ENCODE results near the gene DDB1.

DDB1 gene

DNA sequence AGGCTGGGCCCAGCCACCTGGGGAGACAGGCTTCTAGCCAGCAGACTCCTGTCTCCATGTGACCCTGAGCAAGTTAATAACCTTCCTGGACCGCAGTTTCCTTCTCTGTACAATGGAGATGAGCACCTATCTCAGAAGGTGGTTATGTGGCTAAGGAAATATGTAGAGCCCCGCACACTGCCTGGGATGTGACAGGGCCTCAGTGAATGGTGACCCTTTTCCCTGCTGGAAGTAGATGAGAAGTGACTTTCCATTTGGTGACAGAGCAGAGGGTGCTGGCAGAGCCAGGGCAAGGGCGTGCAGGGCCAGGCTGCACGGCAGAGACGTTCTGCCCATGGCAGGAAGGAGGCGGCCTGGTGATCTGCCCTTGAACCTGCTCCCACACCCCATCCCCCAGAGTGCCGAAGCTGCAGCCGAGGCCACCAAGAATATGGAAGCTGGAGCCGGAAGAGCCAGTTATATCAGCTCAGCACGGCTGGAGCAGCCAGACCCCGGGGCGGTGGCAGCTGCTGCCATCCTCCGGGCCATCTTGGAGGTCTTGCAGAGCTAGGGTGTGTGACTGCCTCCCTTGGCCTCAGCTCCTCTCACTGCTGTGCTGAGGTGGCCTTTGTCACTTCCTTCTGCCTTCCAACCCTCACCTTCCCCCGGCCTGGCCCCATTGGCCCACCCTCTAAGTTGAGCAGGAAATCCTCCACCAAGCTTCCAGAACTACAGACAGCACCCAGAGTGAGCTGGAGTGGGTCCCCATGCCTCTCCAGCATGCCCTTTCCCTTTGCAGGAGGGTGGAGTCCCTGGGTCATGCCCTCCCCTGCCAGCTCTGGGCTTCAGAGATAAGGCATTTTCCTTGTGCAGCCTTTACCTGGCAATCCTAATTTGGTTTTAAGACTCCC lies 13.3 kb upstream of the DDB1 start:
- no peaks in the 10 kb centered on the region for H3K9me3 ChIP-seq (ENCODE audit: control insufficient read depth in 1 of 2, low read length in 2 of 2)
- H3K4me3 ChIP-seq (ENCODE audit: low read depth in 1 of 2, low read length in 2 of 2): peak overlapping the region in 1 of 2 donors; percentile 32
- H3K36me3 ChIP-seq (ENCODE audit: control insufficient read depth in 1 of 2, insufficient read depth in 2 of 2, low read length in 2 of 2): peaks cover 41 to 95% of the 10 kb centered on the region in 2 donors
- H3K4me1 ChIP-seq (ENCODE audit: control insufficient read depth in 1 of 2, insufficient read depth in 2 of 2, low read length in 2 of 2): peaks cover 22 to 24% of the 10 kb centered on the region in 2 donors
- no peak overlapping the region for H3K27ac ChIP-seq (ENCODE audit: low read depth, low read length)
- H3K27me3 ChIP-seq (ENCODE audit: control insufficient read depth in 1 of 2, insufficient read depth in 2 of 2, low read length in 2 of 2): no peaks in the 10 kb centered on the region
- H3K9ac ChIP-seq (ENCODE audit: low read depth in 1 of 2, low read length in 2 of 2): no peak overlapping the region

GRCh38 chr11:61345170-61345610 lies 12.3 kb upstream of the DDB1 start:
- H3K27me3 ChIP-seq (ENCODE audit: control insufficient read depth in 1 of 2, insufficient read depth in 2 of 2, low read length in 2 of 2): no peaks in the 10 kb centered on the region
- H3K36me3 ChIP-seq (ENCODE audit: control insufficient read depth in 1 of 2, insufficient read depth in 2 of 2, low read length in 2 of 2): peaks cover 39 to 93% of the 10 kb centered on the region in 2 donors
- H3K9ac ChIP-seq (ENCODE audit: low read depth in 1 of 2, low read length in 2 of 2): no peak overlapping the region
- H3K4me1 ChIP-seq (ENCODE audit: control insufficient read depth in 1 of 2, insufficient read depth in 2 of 2, low read length in 2 of 2): peaks cover 22 to 24% of the 10 kb centered on the region in 2 donors
- no peaks in the 10 kb centered on the region for H3K9me3 ChIP-seq (ENCODE audit: control insufficient read depth in 1 of 2, low read length in 2 of 2)
- no peak overlapping the region for H3K4me3 ChIP-seq (ENCODE audit: low read depth in 1 of 2, low read length in 2 of 2)
- H3K27ac ChIP-seq (ENCODE audit: low read depth, low read length): peak overlapping the region; percentile 13

DNA sequence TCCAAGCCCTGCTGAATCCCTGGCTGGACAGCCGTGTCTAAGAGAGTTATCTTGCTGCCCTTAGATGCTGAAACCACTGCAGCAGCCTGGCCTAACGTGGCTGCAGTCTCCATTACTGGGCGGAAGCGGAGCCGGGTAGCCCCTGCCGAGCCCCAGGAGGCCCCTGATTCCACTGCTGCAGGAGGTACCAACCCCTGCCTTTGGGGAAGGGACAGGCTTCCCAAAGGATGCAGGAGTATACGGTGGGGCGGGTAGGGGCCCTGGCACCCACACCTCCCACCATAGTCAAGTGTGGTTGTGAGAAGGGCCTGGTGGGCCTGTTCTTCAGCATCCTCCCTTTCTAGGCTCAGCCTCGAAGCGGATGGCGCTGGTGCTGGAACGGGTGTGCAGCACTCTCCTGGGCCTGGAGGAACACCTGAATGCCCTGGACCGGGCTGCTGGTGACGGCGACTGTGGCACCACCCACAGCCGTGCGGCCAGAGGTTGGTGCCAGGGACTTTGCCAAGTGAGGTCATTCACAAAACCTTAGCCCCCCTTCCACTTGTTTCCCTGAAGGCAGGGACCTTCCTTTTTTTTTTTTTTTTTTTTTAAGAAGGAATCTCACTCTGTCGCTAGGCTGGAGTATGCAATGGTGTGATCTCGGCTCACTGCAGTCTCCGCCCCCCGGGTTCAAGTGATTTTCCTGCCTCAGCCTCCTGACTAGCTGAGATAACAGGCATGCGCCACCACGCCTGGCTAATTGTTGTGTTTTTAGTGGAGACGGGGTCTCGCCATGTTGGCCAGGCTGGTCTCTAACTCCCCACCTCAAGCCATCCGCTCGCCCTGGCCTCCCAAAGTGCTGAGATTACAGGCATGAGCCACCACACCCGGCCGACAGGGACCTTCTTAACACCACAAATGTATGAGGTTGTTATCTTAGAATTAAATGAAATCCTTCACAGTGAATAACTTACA lies 11.2 kb upstream of the DDB1 start:
- Histone ChIP-seq H3K9me3 (ENCODE audit: control insufficient read depth in 1 of 2, low read length in 2 of 2) (no peaks in the 10 kb centered on the region), H3K9ac (ENCODE audit: low read depth in 1 of 2, low read length in 2 of 2) (no peak overlapping the region), H3K27ac (ENCODE audit: low read depth, low read length) (no peak overlapping the region), H3K27me3 (ENCODE audit: control insufficient read depth in 1 of 2, insufficient read depth in 2 of 2, low read length in 2 of 2) (no peaks in the 10 kb centered on the region), H3K4me1 (ENCODE audit: control insufficient read depth in 1 of 2, insufficient read depth in 2 of 2, low read length in 2 of 2) (peaks cover 22 to 24% of the 10 kb centered on the region in 2 donors), H3K36me3 (ENCODE audit: control insufficient read depth in 1 of 2, insufficient read depth in 2 of 2, low read length in 2 of 2) (peaks cover 31 to 88% of the 10 kb centered on the region in 2 donors), H3K4me3 (ENCODE audit: low read depth in 1 of 2, low read length in 2 of 2) (no peak overlapping the region)

GRCh38 chr11:61342207-61342803 lies 9.4 kb upstream of the DDB1 start:
- Histone ChIP-seq H3K27ac (ENCODE audit: low read depth, low read length) (no peak overlapping the region), H3K4me3 (ENCODE audit: low read depth in 1 of 2, low read length in 2 of 2) (no peak overlapping the region), H3K27me3 (ENCODE audit: control insufficient read depth in 1 of 2, insufficient read depth in 2 of 2, low read length in 2 of 2) (no peaks in the 10 kb centered on the region), H3K36me3 (ENCODE audit: control insufficient read depth in 1 of 2, insufficient read depth in 2 of 2, low read length in 2 of 2) (peaks cover 43 to 87% of the 10 kb centered on the region in 2 donors), H3K9me3 (ENCODE audit: control insufficient read depth in 1 of 2, low read length in 2 of 2) (no peaks in the 10 kb centered on the region), H3K9ac (ENCODE audit: low read depth in 1 of 2, low read length in 2 of 2) (no peak overlapping the region), H3K4me1 (ENCODE audit: control insufficient read depth in 1 of 2, insufficient read depth in 2 of 2, low read length in 2 of 2) (peaks cover 22 to 24% of the 10 kb centered on the region in 2 donors)

DNA sequence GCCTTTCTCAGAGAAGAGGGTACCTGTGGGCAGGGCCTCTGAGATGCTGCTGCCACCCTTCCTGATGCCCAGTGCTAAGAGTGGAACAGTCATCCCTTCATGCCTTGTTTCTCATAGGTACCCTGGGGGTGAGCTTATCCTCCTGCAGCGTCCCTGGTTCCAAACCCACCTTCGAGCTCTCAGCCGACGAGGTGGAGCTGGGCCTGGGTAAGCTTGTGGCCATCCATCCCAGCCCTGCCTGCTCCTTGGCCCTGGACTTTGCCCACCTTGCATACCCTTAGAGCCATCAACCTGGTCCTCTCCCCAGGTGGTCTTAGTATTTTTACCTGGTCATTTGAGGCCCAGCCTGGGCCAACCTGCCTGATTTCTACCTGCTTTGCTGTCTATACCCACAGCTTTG lies 8.8 kb upstream of the DDB1 start:
- H3K27ac ChIP-seq (ENCODE audit: low read depth, low read length): no peak overlapping the region
- H3K27me3 ChIP-seq (ENCODE audit: control insufficient read depth in 1 of 2, insufficient read depth in 2 of 2, low read length in 2 of 2): no peaks in the 10 kb centered on the region
- no peaks in the 10 kb centered on the region for H3K9me3 ChIP-seq (ENCODE audit: control insufficient read depth in 1 of 2, low read length in 2 of 2)
- H3K4me1 ChIP-seq (ENCODE audit: control insufficient read depth in 1 of 2, insufficient read depth in 2 of 2, low read length in 2 of 2): peaks cover 23 to 26% of the 10 kb centered on the region in 2 donors
- no peak overlapping the region for H3K4me3 ChIP-seq (ENCODE audit: low read depth in 1 of 2, low read length in 2 of 2)
- no peak overlapping the region for H3K9ac ChIP-seq (ENCODE audit: low read depth in 1 of 2, low read length in 2 of 2)
- H3K36me3 ChIP-seq (ENCODE audit: control insufficient read depth in 1 of 2, insufficient read depth in 2 of 2, low read length in 2 of 2): peaks cover 43 to 87% of the 10 kb centered on the region in 2 donors

GRCh38 chr11:61340979-61341378 lies 8.1 kb upstream of the DDB1 start:
- H3K36me3 ChIP-seq (ENCODE audit: control insufficient read depth in 1 of 2, insufficient read depth in 2 of 2, low read length in 2 of 2): peaks cover 40 to 85% of the 10 kb centered on the region in 2 donors

DNA sequence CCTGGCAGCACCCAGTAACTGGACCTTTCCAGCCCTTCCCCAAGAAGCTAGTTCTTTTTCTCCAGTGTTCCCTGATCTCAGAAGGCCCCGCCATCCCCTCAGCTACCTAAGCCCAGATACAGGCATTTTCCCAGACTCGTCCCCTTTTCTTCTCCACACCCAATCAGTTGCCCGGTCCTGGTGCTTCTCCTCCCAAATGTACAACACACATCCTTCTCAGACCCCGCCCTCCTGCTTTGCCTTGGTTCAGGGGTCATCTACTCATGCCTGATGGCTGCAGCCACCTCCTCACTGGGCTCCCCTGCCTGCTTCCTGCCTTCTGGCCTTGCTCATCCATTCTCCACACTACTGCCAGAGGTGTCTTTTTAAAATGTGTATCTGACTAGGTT lies 6.6 kb upstream of the DDB1 start:
- Histone ChIP-seq H3K4me3 (ENCODE audit: low read depth in 1 of 2, low read length in 2 of 2) (no peak overlapping the region), H3K36me3 (ENCODE audit: control insufficient read depth in 1 of 2, insufficient read depth in 2 of 2, low read length in 2 of 2) (peaks cover 36 to 70% of the 10 kb centered on the region in 2 donors), H3K9me3 (ENCODE audit: control insufficient read depth in 1 of 2, low read length in 2 of 2) (no peaks in the 10 kb centered on the region), H3K9ac (ENCODE audit: low read depth in 1 of 2, low read length in 2 of 2) (no peak overlapping the region), H3K4me1 (ENCODE audit: control insufficient read depth in 1 of 2, insufficient read depth in 2 of 2, low read length in 2 of 2) (peaks cover 17 to 19% of the 10 kb centered on the region in 2 donors), H3K27ac (ENCODE audit: low read depth, low read length) (no peak overlapping the region), H3K27me3 (ENCODE audit: control insufficient read depth in 1 of 2, insufficient read depth in 2 of 2, low read length in 2 of 2) (no peaks in the 10 kb centered on the region)

More at GRCh38 chr11:61340979-61341378, 8.1 kb upstream of the DDB1 start:
- Histone ChIP-seq H3K27me3 (ENCODE audit: control insufficient read depth in 1 of 2, insufficient read depth in 2 of 2, low read length in 2 of 2) (no peaks in the 10 kb centered on the region), H3K27ac (ENCODE audit: low read depth, low read length) (no peak overlapping the region), H3K9me3 (ENCODE audit: control insufficient read depth in 1 of 2, low read length in 2 of 2) (no peaks in the 10 kb centered on the region), H3K4me3 (ENCODE audit: low read depth in 1 of 2, low read length in 2 of 2) (no peak overlapping the region), H3K9ac (ENCODE audit: low read depth in 1 of 2, low read length in 2 of 2) (no peak overlapping the region), H3K4me1 (ENCODE audit: control insufficient read depth in 1 of 2, insufficient read depth in 2 of 2, low read length in 2 of 2) (peaks cover 20 to 23% of the 10 kb centered on the region in 2 donors)

- no peak overlapping the region for H3K27ac ChIP-seq (ENCODE audit: low read depth, low read length)
- no peaks in the 10 kb centered on the region for H3K27me3 ChIP-seq (ENCODE audit: control insufficient read depth in 1 of 2, insufficient read depth in 2 of 2, low read length in 2 of 2)
- H3K4me1 ChIP-seq (ENCODE audit: control insufficient read depth in 1 of 2, insufficient read depth in 2 of 2, low read length in 2 of 2): peaks cover 21 to 24% of the 10 kb centered on the region in 2 donors
- H3K9ac ChIP-seq (ENCODE audit: low read depth in 1 of 2, low read length in 2 of 2): no peak overlapping the region
- H3K36me3 ChIP-seq (ENCODE audit: control insufficient read depth in 1 of 2, insufficient read depth in 2 of 2, low read length in 2 of 2): peaks cover 36 to 64% of the 10 kb centered on the region in 2 donors
- no peaks in the 10 kb centered on the region for H3K9me3 ChIP-seq (ENCODE audit: control insufficient read depth in 1 of 2, low read length in 2 of 2)
- no peak overlapping the region for H3K4me3 ChIP-seq (ENCODE audit: low read depth in 1 of 2, low read length in 2 of 2)
These were observed 6.0 kb upstream of the DDB1 start for GRCh38 chr11:61338783-61339489.

DNA sequence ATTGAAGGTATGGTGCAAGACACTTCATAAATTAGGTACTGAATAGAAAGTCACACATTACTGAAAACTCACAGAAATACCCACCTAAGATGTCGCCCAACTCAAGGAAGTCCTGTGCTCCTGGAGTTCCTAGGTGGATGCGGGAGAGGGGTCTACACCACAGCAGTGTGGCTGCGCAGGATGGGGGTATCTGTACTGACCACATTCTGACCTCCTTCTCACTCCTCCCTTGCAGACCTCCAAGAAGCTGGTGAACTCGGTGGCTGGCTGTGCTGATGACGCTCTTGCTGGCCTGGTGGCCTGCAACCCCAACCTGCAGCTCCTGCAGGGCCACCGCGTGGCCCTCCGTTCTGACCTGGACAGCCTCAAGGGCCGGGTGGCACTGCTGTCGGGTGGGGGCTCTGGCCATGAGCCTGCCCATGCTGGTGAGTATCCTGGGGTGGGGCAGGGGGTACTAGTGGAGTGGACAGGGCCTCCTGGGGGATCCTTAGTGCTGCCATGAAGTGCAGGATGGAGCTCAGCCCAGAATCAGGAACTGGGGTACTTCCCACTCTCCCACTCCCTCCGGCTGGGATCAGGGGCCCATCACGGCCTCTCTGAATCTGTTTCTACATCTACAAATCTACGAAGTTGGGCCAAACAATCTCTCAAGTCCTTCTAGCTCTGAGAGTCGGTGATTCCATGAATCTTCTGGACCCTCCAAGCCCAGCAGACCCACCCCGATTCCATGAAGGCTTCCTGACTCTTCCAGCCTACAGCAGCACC lies 5.0 kb upstream of the DDB1 start:
- Histone ChIP-seq H3K4me1 (ENCODE audit: control insufficient read depth in 1 of 2, insufficient read depth in 2 of 2, low read length in 2 of 2) (peaks cover 26 to 32% of the 10 kb centered on the region in 2 donors), H3K27ac (ENCODE audit: low read depth, low read length) (no peak overlapping the region), H3K27me3 (ENCODE audit: control insufficient read depth in 1 of 2, insufficient read depth in 2 of 2, low read length in 2 of 2) (no peaks in the 10 kb centered on the region), H3K9ac (ENCODE audit: low read depth in 1 of 2, low read length in 2 of 2) (no peak overlapping the region), H3K36me3 (ENCODE audit: control insufficient read depth in 1 of 2, insufficient read depth in 2 of 2, low read length in 2 of 2) (peaks cover 32 to 54% of the 10 kb centered on the region in 2 donors), H3K4me3 (ENCODE audit: low read depth in 1 of 2, low read length in 2 of 2) (no peak overlapping the region), H3K9me3 (ENCODE audit: control insufficient read depth in 1 of 2, low read length in 2 of 2) (no peaks in the 10 kb centered on the region)
